Trophoblast cell (in vitro differentiated cells and primary cell): ENCODE results near the gene DISP3.
"Not testable (repeated sequence)": the region's sequence is repeated elsewhere in the genome, so short reads cannot be mapped to it uniquely, and the experiment has no call there.

Source experiments
- DNase-seq, 2 donors: peaks; one replicate each; pipeline ENCODE4 v3.0.0-alpha.2; 2016
- H2AFZ ChIP-seq: 2 replicates; pipeline ENCODE4 v1.6.1; 2013; ENCODE audit warnings: low read length, moderate library complexity, mild to moderate bottlenecking; ENCODE audit not compliant: insufficient read depth, poor library complexity
- H2AK5ac ChIP-seq: 2 replicates; pipeline ENCODE4 v1.6.1; 2013; ENCODE audit warnings: mild to moderate bottlenecking, low read length
- H2BK120ac ChIP-seq: 2 replicates; pipeline ENCODE4 v1.6.1; 2013; ENCODE audit warnings: low read length, mild to moderate bottlenecking, moderate library complexity; ENCODE audit not compliant: insufficient read depth, poor library complexity
- H2BK12ac ChIP-seq: 2 replicates; pipeline ENCODE4 v1.6.1; 2013; ENCODE audit warnings: mild to moderate bottlenecking, low read length, moderate library complexity
- H2BK5ac ChIP-seq: 2 replicates; pipeline ENCODE4 v1.6.1; 2013; ENCODE audit warnings: low read length, low read depth, moderate library complexity, mild to moderate bottlenecking; ENCODE audit not compliant: poor library complexity
- H3K14ac ChIP-seq: 2 replicates; pipeline ENCODE4 v1.6.1; 2013; ENCODE audit warnings: mild to moderate bottlenecking, low read length
- H3K18ac ChIP-seq: 2 replicates; pipeline ENCODE4 v1.6.1; 2013; ENCODE audit warnings: mild to moderate bottlenecking, low read length
- H3K23ac ChIP-seq: 2 replicates; pipeline ENCODE4 v1.6.1; 2013; ENCODE audit warnings: low read length
- H3K27ac ChIP-seq: 2 replicates; pipeline ENCODE4 v1.5.1; 2013; ENCODE audit warnings: low read depth, mild to moderate bottlenecking, inconsistent platforms, low read length, moderate library complexity
- H3K27me3 ChIP-seq: 2 replicates; pipeline ENCODE4 v1.6.1; 2013; ENCODE audit warnings: inconsistent platforms, mild to moderate bottlenecking, low read length, moderate library complexity; ENCODE audit not compliant: insufficient read depth
- H3K36me3 ChIP-seq, 2 experiments: 1 replicate in 1 of 2; 2 replicates in 1 of 2; pipeline ENCODE4 v1.6.1; 2013; ENCODE audit warnings: low read length in 2 of 2, mild to moderate bottlenecking in 2 of 2, moderate library complexity in 1 of 2; ENCODE audit not compliant: insufficient read depth in 2 of 2, control insufficient read depth in 1 of 2
- H3K4ac ChIP-seq: 2 replicates; pipeline ENCODE4 v1.6.1; 2013; ENCODE audit warnings: low read depth, mild to moderate bottlenecking, low read length, moderate library complexity
- H3K4me1 ChIP-seq, 2 experiments: 1 replicate in 1 of 2; 2 replicates in 1 of 2; pipeline ENCODE4 v1.6.1; 2013; ENCODE audit warnings: low read length in 2 of 2, mild to moderate bottlenecking in 2 of 2, moderate library complexity in 1 of 2; ENCODE audit not compliant: insufficient read depth in 2 of 2, control insufficient read depth in 1 of 2
- H3K4me2 ChIP-seq: 2 replicates; pipeline ENCODE4 v1.6.1; 2013; ENCODE audit warnings: inconsistent platforms, mild to moderate bottlenecking, low read length, moderate library complexity
- H3K4me3 ChIP-seq: 2 replicates; pipeline ENCODE4 v1.5.1; 2013; ENCODE audit warnings: mild to moderate bottlenecking, low read depth, low read length, inconsistent platforms
- H3K79me1 ChIP-seq: one replicate; pipeline ENCODE4 v1.6.1; 2013; ENCODE audit warnings: low read length
- H3K79me2 ChIP-seq: 2 replicates; pipeline ENCODE4 v1.6.1; 2013; ENCODE audit warnings: low read length, mild to moderate bottlenecking; ENCODE audit not compliant: control insufficient read depth, insufficient read depth, poor library complexity
- H3K9ac ChIP-seq: 2 replicates; pipeline ENCODE4 v1.6.1; 2013; ENCODE audit warnings: mild to moderate bottlenecking, low read length
- H3K9me3 ChIP-seq: 2 replicates; pipeline ENCODE4 v1.6.1; 2013; ENCODE audit warnings: low read depth, mild to moderate bottlenecking, control low read depth, inconsistent platforms, low read length; ENCODE audit not compliant: insufficient read depth
- H4K12ac ChIP-seq: 2 replicates; pipeline ENCODE4 v1.6.1; 2013; ENCODE audit warnings: low read depth, mild to moderate bottlenecking, low read length, moderate library complexity
- H4K8ac ChIP-seq: 2 replicates; pipeline ENCODE4 v1.6.1; 2013; ENCODE audit warnings: low read depth, mild to moderate bottlenecking, low read length, moderate library complexity
- H4K91ac ChIP-seq: one replicate; pipeline ENCODE4 v1.6.1; 2013; ENCODE audit warnings: low read depth, mild to moderate bottlenecking, low read length, moderate library complexity
- WGBS: extraction: QIAGEN DNeasy Blood & Tissue Kit; methylation state at CpG from one replicate; pipeline ENCODE4 v1.1.7; 2013; ENCODE audit warnings: missing lambda C conversion rate; ENCODE audit not compliant: insufficient read length, insufficient coverage; ENCODE audit errors: extremely low coverage; 5-methylcytosine and 5-hydroxymethylcytosine counted together

DISP3 gene

DNA sequence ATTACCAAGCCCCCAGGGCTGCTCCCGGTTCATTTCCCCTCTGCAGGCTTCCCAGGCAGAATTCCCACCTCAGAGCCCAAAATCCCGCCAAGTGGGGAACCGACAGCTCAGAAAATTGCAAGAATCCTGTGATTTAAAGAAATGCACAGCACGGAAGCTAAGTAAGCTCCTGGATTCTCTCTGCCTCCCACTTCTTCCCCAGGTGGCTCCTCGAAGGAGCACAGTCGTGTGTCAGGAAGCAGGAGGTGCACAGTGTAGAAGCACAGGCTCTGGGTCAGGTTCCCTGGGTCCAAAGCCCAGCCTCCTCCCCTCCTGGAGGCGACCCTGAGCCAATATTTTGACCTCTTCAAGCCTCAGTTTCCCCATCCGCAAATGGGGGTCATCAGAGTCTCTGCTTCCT lies 100.6 kb downstream of the DISP3 start:
- Histone ChIP-seq H4K8ac (no peak overlapping the region), H3K4ac (no peak overlapping the region), H3K79me1 (no peaks in the 10 kb centered on the region), H2BK120ac (no peak overlapping the region), H2BK5ac (no peak overlapping the region), H3K9me3 (no peaks in the 10 kb centered on the region), H3K4me2 (no peak overlapping the region), H3K23ac (no peak overlapping the region), H3K9ac (no peak overlapping the region), H4K12ac (no peak overlapping the region), H3K27me3 (no peaks in the 10 kb centered on the region), H3K27ac (no peak overlapping the region), H3K14ac (no peak overlapping the region), H2AK5ac (no peak overlapping the region), H3K36me3 (no peaks in the 10 kb centered on the region), H3K4me1 (no peaks in the 10 kb centered on the region), H3K4me3 (no peak overlapping the region), H3K79me2 (no peaks in the 10 kb centered on the region), H2AFZ (no peak overlapping the region), H3K18ac (no peak overlapping the region), H2BK12ac (no peak overlapping the region), H4K91ac (no peak overlapping the region)
- no CpG with 5 or more reads among the region's 8 CpGs for WGBS
- no peak for DNase-seq

DNA sequence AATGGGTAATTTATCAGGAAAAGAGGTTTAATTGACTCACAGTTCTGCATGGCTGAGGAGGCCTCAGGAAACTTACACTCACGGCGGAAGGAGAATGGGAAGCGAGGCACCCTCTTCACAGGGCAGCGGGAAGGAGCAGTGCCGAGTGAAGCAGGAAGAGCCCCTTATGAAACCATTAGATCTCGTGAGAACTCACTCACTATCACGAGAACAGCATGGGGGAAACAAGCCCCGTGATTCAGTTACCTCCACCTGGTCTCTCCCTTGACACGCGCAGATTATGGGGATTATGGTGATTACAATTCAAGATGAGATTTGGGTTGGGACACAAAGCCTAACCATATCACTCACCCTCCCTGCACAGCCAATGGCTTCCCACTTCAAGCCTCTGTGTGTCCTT lies 101.1 kb downstream of the DISP3 start:
- not testable (repeated sequence) for H3K27me3 ChIP-seq, H4K12ac ChIP-seq, H3K18ac ChIP-seq, H3K4me1 ChIP-seq, H3K23ac ChIP-seq, H2AFZ ChIP-seq, H3K79me2 ChIP-seq, H2AK5ac ChIP-seq, H3K14ac ChIP-seq, H2BK12ac ChIP-seq, H4K8ac ChIP-seq, H3K9ac ChIP-seq, H3K36me3 ChIP-seq, H3K9me3 ChIP-seq, H3K4me3 ChIP-seq, H3K79me1 ChIP-seq, DNase-seq, H2BK5ac ChIP-seq, H3K4ac ChIP-seq, H2BK120ac ChIP-seq, H3K27ac ChIP-seq, H4K91ac ChIP-seq, H3K4me2 ChIP-seq
- WGBS, result no CpG with 5 or more reads among the region's 10 CpGs

DNA sequence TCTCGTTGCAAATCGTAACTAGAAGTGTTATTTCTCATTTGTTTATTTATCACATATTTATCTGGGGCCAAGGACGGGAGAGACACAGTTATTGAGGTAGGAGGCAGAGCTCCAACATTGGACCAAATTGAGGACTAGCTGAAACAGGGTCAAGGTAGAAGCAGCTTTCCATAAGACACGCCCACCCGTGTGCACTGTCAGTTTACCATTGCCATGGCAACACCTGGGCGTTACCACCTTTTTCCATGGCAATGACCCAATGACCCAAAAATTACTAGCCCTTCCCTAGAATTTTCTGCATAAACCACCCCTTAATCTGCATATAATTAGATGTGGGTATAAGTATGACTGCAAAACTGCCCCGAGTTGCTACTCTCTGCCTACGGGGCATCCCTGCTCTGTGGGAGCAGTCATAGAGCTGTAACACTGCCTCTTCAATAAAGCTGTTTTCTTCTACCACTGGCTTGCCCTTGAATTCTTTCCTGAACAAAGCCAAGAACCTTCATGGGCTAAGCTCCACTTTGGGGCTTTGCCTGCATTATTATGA lies 102.6 kb downstream of the DISP3 start:
- no peak overlapping the region for H3K4ac ChIP-seq
- H3K4me2 ChIP-seq, result no peak overlapping the region
- H3K27ac ChIP-seq, result no peak overlapping the region
- H4K8ac ChIP-seq, result no peak overlapping the region
- no peak overlapping the region for H3K18ac ChIP-seq
- no peak overlapping the region for H3K4me3 ChIP-seq
- H2BK12ac ChIP-seq, result no peak overlapping the region
- H4K12ac ChIP-seq, result no peak overlapping the region
- H3K9me3 ChIP-seq, result no peaks in the 10 kb centered on the region
- no peak overlapping the region for H2BK5ac ChIP-seq
- H3K27me3 ChIP-seq, result no peaks in the 10 kb centered on the region
- no peak for DNase-seq
- no peak overlapping the region for H2BK120ac ChIP-seq
- H2AK5ac ChIP-seq, result no peak overlapping the region
- no peaks in the 10 kb centered on the region for H3K79me2 ChIP-seq
- H3K4me1 ChIP-seq, result no peaks in the 10 kb centered on the region
- no CpG with 5 or more reads among the region's 8 CpGs for WGBS
- no peaks in the 10 kb centered on the region for H3K79me1 ChIP-seq
- no peak overlapping the region for H4K91ac ChIP-seq
- H3K36me3 ChIP-seq, result no peaks in the 10 kb centered on the region
- H2AFZ ChIP-seq, result no peak overlapping the region
- H3K9ac ChIP-seq, result no peak overlapping the region
- H3K14ac ChIP-seq, result no peak overlapping the region
- H3K23ac ChIP-seq, result no peak overlapping the region

DNA sequence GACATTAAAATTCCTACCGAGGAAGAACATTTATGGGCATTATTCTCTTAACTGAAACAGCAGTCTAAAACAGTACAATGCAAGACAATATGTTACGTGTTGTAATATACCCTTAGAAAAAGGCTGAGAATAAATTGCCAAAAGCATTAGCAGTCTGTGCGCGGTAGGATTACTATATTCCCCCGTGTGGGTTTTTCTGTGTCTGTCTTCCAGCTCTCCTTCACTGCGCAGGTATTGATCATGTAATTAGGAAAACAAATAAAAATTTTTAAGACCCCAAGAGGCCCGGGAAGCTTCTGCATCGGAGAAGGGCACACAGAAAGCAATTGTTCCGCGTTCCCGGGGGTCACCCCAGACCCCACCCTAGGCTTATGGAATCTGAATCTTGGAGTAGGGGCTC lies 106.4 kb downstream of the DISP3 start:
- Histone ChIP-seq H2BK120ac (no peak overlapping the region), H2AFZ (no peak overlapping the region), H3K9ac (no peak overlapping the region), H3K4me1 (no peaks in the 10 kb centered on the region), H2AK5ac (no peak overlapping the region), H2BK12ac (no peak overlapping the region), H3K79me2 (no peaks in the 10 kb centered on the region), H3K36me3 (no peaks in the 10 kb centered on the region), H3K4me2 (no peak overlapping the region), H3K27ac (no peak overlapping the region), H3K14ac (no peak overlapping the region), H3K4ac (no peak overlapping the region), H4K8ac (no peak overlapping the region), H3K23ac (no peak overlapping the region), H3K18ac (no peak overlapping the region), H4K91ac (no peak overlapping the region), H3K9me3 (no peaks in the 10 kb centered on the region), H3K27me3 (no peaks in the 10 kb centered on the region), H3K4me3 (no peak overlapping the region), H3K79me1 (no peaks in the 10 kb centered on the region), H2BK5ac (no peak overlapping the region), H4K12ac (no peak overlapping the region)
- no CpG with 5 or more reads among the region's 11 CpGs for WGBS
- no peak for DNase-seq
